ENCODE results near the gene TRAF3IP3.

- TF ChIP-seq GATA3 (IDR thresholded peaks at IDR 0.05; ENCODE audit: low read depth, low read length) (no peak), GATA2 (IDR thresholded peaks at IDR 0.05; ENCODE audit: low read depth, low read length) (no peak)
Observed at GRCh38 chr1:209737118-209737505, 18.7 kb upstream of the TRAF3IP3 start.

All from SH-SY5Y (cell line).